GM12878 (cell line): ENCODE measurements around the gene DMWD. TPM values are rescaled to one million over a fixed set of nuclear protein-coding genes. Genes with fewer than 3 reads are reported as not detected.

Experiments used
- BACH1 ChIP-seq: fragments of 450-650 bp; IDR thresholded peaks from 2 replicates; pipeline ENCODE4 v1.6.1; 2017; ENCODE audit warnings: mild to moderate bottlenecking, borderline replicate concordance
- BHLHE40 ChIP-seq, 2 experiments: fragments of 450-650 bp in 1 of 2; IDR thresholded peaks; 2 replicates each; pipeline ENCODE4 v1.6.1; 2011 to 2017; ENCODE audit warnings: low read depth in 2 of 2, borderline replicate concordance in 1 of 2, improper control_type of control experiment in 1 of 2, low read length in 1 of 2, mild to moderate bottlenecking in 1 of 2
- CHD1 ChIP-seq: IDR thresholded peaks from 2 replicates; pipeline ENCODE4 v1.6.1; 2012; ENCODE audit warnings: low read depth, low read length, improper control_type of control experiment
- DPF2 ChIP-seq: fragments of 450-650 bp; IDR thresholded peaks from 2 replicates; pipeline ENCODE4 v1.6.1; 2017; ENCODE audit warnings: mild to moderate bottlenecking
- E2F4 ChIP-seq: IDR thresholded peaks from 2 replicates; pipeline ENCODE4 v1.6.1; 2012; ENCODE audit warnings: low read depth, low read length, improper control_type of control experiment
- E2F8 ChIP-seq: fragments of 450-650 bp; IDR thresholded peaks from 2 replicates; pipeline ENCODE4 v1.6.1; 2018; ENCODE audit warnings: mild to moderate bottlenecking, low read depth, moderate library complexity; ENCODE audit not compliant: partially characterized antibody
- FOS ChIP-seq: IDR thresholded peaks from 3 replicates; pipeline ENCODE4 v1.6.1; 2011; ENCODE audit warnings: borderline replicate concordance; ENCODE audit not compliant: insufficient read length; ENCODE audit errors: extremely low read depth
- FOXK2 ChIP-seq: fragments of 450-650 bp; IDR thresholded peaks from 2 replicates; pipeline ENCODE4 v1.6.1; 2017; ENCODE audit warnings: mild to moderate bottlenecking, moderate library complexity
- HDGF ChIP-seq: fragments of 450-650 bp; IDR thresholded peaks from 2 replicates; pipeline ENCODE4 v1.6.1; 2016; ENCODE audit warnings: antibody characterized with exemption
- MLLT1 ChIP-seq: fragments of 450-650 bp; IDR thresholded peaks from 2 replicates; pipeline ENCODE4 v1.6.1; 2016; ENCODE audit warnings: mild to moderate bottlenecking
- MTA2 ChIP-seq: fragments of 450-650 bp; IDR thresholded peaks from 2 replicates; pipeline ENCODE4 v1.6.1; 2016; ENCODE audit warnings: low read depth, mild to moderate bottlenecking, moderate library complexity
- NBN ChIP-seq: fragments of 450-650 bp; IDR thresholded peaks from 2 replicates; pipeline ENCODE4 v1.6.1; 2016
- PBX3 ChIP-seq: IDR thresholded peaks from 2 replicates; pipeline ENCODE4 v1.6.1; 2011; ENCODE audit warnings: mild to moderate bottlenecking, low read depth, low read length, moderate library complexity; ENCODE audit not compliant: insufficient replicate concordance
- PKNOX1 ChIP-seq: fragments of 450-650 bp; IDR thresholded peaks from 2 replicates; pipeline ENCODE4 v1.6.1; 2016; ENCODE audit warnings: mild to moderate bottlenecking
- RAD21 ChIP-seq: IDR thresholded peaks from 2 replicates; pipeline ENCODE4 v1.6.1; 2011; ENCODE audit warnings: mild to moderate bottlenecking, low read depth, low read length, moderate library complexity; ENCODE audit not compliant: insufficient read depth
- RB1 ChIP-seq: fragments of 450-650 bp; formaldehyde crosslinking; IDR thresholded peaks from 2 replicates; pipeline ENCODE4 v1.6.1; 2017; ENCODE audit warnings: mild to moderate bottlenecking, borderline replicate concordance
- SREBF1 ChIP-seq: IDR thresholded peaks from 2 replicates; pipeline ENCODE4 v1.6.1; 2012; ENCODE audit warnings: mild to moderate bottlenecking, low read length
- SRF ChIP-seq, 2 experiments: IDR thresholded peaks; 2 replicates each; pipeline ENCODE4 v1.6.1; 2011; ENCODE audit warnings: low read depth in 2 of 2, low read length in 2 of 2, mild to moderate bottlenecking in 1 of 2, moderate library complexity in 1 of 2
- TCF3 ChIP-seq: IDR thresholded peaks from 2 replicates; pipeline ENCODE4 v1.6.1; 2012; ENCODE audit warnings: low read depth, mild to moderate bottlenecking, low read length, borderline replicate concordance; ENCODE audit not compliant: insufficient read depth
- USF2 ChIP-seq: IDR thresholded peaks from 2 replicates; pipeline ENCODE4 v1.6.1; 2011; ENCODE audit warnings: low read depth, low read length, improper control_type of control experiment, borderline replicate concordance
- polyA plus RNA-seq, 11 experiments: library from polyadenylated mRNA; depleted of rRNA in 4 of 11; unstranded in 6 of 11; stranded (reverse) in 5 of 11; fragments of >200 nt; fragmentation: Nextera tagmentation in 4 of 11; fragmentation: Illumina TruSeq in 1 of 11; extraction: Ambion mirVana in 4 of 11; extraction: Trizol in 1 of 11; gene quantifications; 1 replicate in 1 of 11; 2 replicates in 10 of 11; pipeline versions ENCODE4 v1.2.1 to v1.2.3, GENCODE V29; 2011 to 2016; ENCODE audit warnings: inconsistent platforms in 2 of 11, missing spikeins in 2 of 11, low read depth in 1 of 11
- total RNA-seq, 4 experiments: library from RNA; depleted of rRNA in 3 of 4; stranded (reverse); fragments of >200 nt in 3 of 4; fragmentation: Illumina TruSeq in 1 of 4; extraction: Trizol in 1 of 4; gene quantifications; 2 replicates each; pipeline versions ENCODE4 v1.2.1 to v1.2.3, GENCODE V29; 2013 to 2021

Gene DMWD
- total and polyA plus RNA-seq, 10 of the 15 experiments (the other 5 are each of a cell fraction or from before 2014, with no cell fraction given): 3.5 to 56.0 (median 11.6) TPM

GRCh38 chr19:45779231-45780145 is 13.2 kb downstream of the DMWD start (continued):
- TF ChIP-seq RAD21: 0 out of 2 replicates have a peak, but pooled peaks have one; percentile 27
- TF ChIP-seq RB1: peak; percentile 99; the same call in 1 of the 2 replicates
- no peak for TF ChIP-seq SRF (IDR thresholded peaks at IDR 0.05; ENCODE audit: low read depth in 2 of 2, low read length in 2 of 2)
- peak; percentile 86; the same call in 1 of the 2 replicates for TF ChIP-seq HDGF
- TF ChIP-seq CHD1: no peak
- peak; percentile 66 for TF ChIP-seq E2F4
- no peak for TF ChIP-seq BHLHE40 (IDR thresholded peaks at IDR 0.05; ENCODE audit: borderline replicate concordance in 1 of 2, low read depth in 2 of 2, low read length in 1 of 2)
- TF ChIP-seq MTA2: peak; percentile 22; the same call in 1 of the 2 replicates
- TF ChIP-seq NBN: peak; percentile 80
- 0 out of 2 replicates have a peak, but pooled peaks have one; percentile 45 for TF ChIP-seq BACH1
- TF ChIP-seq PBX3: peak; percentile 74
- TF ChIP-seq FOXK2: no peak
- TF ChIP-seq E2F8: peak; percentile 85
- TF ChIP-seq PKNOX1: peak; percentile 81
- no peak for TF ChIP-seq USF2
- 0 out of 2 replicates have a peak, but pooled peaks have one; percentile 46 for TF ChIP-seq MLLT1
- TF ChIP-seq FOS: no peak
- 0 out of 2 replicates have a peak, but pooled peaks have one; percentile 20 for TF ChIP-seq TCF3
- TF ChIP-seq SREBF1: no peak
- TF ChIP-seq DPF2: peak; percentile 54; the same call in 1 of the 2 replicates
